ENCODE data around the gene ABLIM1.
A peak's percentile ranks its signal among the peaks of the same experiment; 100 is the strongest.

The ABLIM1 gene

GRCh38 chr10:114542373-114542772 lies 115.7 kb downstream of the ABLIM1 start:
- DNase-seq = no peak

GRCh38 chr10:114541797-114542160 lies 116.3 kb downstream of the ABLIM1 start:
- DNase-seq = no peak

GRCh38 chr10:114541081-114541796 lies 116.8 kb downstream of the ABLIM1 start:
- no peak for DNase-seq

DNA sequence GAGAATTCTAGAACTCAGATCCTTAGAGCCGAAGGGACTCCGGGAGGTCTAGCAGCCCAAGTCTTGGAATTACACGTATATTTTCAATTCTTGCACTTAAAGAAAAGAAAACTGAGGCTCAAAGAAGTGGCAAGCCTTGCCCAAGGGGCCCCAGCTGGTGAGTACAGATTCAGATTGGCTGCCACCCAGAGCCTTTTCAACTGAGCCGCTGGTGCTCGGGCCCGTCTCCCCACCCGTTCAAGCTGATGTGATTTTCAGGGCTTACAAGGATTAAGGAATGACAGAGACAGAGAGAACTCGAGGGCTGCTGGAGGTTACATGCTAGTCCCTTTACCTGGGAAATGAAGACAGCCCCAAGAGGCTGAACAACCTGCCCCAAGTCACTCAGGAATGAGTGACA lies 117.8 kb downstream of the ABLIM1 start:
- DNase-seq = peak; percentile 69

- DNase-seq = no peak
Observed at GRCh38 chr10:114539623-114540022, 118.5 kb downstream of the ABLIM1 start.

DNA sequence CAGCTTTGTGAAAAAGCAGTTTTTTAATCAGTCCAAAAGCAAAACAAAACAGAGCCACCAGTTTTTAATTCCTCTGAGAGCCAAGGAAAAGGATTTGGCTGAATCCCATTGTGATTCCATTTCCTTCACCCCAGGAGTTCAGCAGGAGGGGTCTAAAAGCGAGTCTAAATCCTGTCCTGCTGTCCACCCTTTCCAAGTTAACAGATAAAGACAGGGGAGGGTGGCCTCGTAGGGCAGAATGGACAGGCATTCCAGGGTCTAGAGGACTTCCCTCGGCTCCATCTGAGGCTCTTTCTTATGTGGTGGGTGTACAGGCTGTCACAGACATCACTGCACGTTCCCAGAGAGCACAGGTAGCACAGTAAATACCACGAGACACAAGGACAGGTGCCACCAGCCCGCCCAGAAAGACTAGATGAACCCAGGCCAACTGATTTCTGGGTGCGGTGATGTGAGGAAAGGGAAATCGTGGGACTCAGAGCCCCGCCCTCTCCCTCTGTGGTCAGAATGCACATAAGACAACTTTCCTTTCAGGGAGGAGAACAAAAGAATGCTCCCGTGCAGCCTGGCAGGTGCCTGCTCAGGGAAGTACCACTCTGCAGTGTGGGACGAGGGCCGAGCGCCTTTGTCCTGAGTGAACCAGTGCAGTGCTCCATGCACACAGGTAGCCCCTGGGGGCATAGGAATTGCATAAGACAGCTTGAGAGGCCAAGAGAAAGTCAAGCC lies 119.7 kb downstream of the ABLIM1 start:
- no peak for DNase-seq

GRCh38 chr10:114537736-114538135 lies 120.3 kb downstream of the ABLIM1 start:
- no peak for DNase-seq

DNA sequence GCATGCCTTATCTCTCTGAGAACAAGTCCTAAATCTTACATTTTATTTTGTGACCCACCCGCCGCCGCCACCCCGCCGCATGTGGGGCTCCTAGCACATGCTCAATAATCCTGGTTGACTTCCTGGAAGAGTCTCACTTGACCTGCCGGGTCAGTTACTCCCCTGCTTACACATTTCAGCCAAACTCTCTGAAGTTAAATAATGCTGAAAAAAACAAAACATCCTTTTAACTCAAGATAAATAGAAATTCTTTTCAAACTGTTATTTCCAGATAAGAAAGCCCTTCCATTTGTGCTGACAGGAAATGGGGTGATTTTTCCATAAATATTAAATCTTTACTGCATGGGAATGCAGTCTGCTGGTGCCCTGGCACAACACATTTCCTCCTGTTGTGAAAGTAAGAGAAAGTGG lies 123.5 kb downstream of the ABLIM1 start:
- DNase-seq = no peak

- no peak for DNase-seq
Observed at GRCh38 chr10:114532226-114532625, 125.8 kb downstream of the ABLIM1 start.

DNA sequence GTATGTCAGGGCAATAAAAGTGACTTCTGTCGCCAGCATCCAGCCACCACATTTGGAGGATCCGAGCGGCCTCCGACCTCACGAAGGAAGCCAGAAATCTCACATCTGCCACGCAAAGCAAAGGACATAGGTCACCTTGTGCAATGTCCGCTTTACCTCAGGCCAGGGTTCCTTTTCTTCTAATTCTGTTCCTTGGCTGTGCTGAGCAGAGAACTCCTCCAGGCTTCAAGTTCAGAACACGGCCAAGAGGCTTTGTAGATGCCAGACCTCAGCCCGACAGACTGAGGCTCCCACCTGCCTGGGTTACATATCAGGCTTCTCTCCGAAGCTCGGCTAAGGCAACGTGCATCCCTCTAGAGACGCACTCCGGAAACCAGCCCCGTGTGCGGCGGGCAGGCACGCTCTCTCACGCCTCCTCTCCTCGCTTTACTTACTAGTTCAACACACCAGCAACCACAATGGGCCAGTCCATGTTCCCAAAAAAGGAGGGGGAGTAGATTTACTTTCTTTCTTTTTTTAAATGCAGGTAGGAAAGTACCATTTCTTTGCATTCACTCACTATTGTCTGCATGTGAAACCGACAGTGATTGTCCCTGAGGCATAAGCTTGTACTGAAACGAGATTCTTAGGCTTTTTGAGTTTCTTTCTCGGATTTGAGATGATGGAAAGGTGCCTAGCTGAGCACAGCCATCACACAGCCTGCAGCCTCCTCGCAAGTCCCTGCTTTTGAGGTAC lies 131.4 kb downstream of the ABLIM1 start:
- DNase-seq = peak; percentile 86

- DNase-seq = no peak
Observed at GRCh38 chr10:114526126-114526503, 132.0 kb downstream of the ABLIM1 start.

GRCh38 chr10:114525368-114525949 lies 132.6 kb downstream of the ABLIM1 start:
- DNase-seq = peak; percentile 79

- no peak for DNase-seq
Observed at GRCh38 chr10:114523876-114524275, 134.2 kb downstream of the ABLIM1 start.

GRCh38 chr10:114521255-114521654 lies 136.8 kb downstream of the ABLIM1 start:
- DNase-seq = no peak

- peak; percentile 38 for DNase-seq
Observed at GRCh38 chr10:114520453-114520852, 137.6 kb downstream of the ABLIM1 start.

- DNase-seq = peak; percentile 16
Observed at GRCh38 chr10:114519756-114520293, 138.2 kb downstream of the ABLIM1 start.

DNA sequence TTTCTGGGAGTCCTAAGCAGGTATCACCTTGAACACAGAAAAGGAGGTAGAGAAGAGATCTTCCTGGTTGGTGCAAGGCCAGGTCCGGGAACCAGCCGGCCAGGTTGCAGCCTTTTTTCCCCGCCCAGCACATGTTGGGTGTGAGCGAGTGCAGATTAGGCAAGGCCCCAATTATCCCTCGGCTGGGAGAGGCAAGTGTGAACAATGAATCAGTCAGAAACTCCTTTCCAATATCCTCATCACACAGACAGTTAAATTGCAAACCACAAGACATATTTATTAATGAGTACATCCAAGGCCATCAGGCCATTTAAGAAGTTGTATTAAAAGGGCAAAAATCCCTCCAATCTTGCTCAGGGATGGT lies 138.8 kb downstream of the ABLIM1 start:
- DNase-seq = peak; percentile 22

DNA sequence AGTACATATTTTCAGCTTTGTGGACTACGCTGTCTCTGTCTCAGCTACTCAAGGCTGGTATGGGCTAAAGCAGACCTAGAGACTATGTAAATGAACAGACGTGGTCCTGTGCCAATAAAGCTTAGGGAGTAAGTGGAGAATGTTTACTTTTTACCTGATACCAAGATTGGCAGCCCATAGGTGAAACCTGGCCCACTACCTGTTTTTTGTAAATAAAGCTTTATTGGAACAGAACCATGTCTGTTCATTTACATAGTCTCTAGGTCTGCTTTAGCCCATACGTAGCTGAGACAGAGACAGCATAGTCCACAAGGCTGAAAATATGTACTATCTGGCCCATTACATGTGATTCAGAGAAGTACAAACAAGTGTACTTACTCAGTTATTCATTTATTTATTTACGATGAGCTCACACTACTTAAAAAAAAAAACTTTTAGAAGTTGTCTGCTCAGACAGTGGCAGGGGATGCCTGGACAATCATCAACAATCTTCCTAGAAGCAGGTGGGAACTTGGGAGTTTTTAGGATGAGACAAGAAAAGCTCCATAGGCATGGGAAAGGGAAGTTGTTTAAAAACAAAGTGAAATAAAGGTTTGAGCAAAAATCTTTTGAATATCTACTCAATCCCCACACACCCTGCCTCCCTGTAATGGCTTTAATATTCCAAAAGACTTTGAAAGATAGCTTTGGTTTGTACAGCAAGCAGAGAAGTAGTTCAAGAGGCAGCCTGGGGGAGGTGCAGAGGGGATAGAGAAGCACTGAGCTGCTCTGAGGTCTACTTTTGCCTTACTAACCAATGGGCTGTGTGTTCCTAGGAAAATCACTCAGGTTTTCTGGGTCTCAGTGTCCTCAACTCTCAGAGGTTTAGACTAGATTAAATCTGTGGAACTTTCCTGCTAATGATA lies 139.4 kb downstream of the ABLIM1 start:
- no peak for DNase-seq

DNA sequence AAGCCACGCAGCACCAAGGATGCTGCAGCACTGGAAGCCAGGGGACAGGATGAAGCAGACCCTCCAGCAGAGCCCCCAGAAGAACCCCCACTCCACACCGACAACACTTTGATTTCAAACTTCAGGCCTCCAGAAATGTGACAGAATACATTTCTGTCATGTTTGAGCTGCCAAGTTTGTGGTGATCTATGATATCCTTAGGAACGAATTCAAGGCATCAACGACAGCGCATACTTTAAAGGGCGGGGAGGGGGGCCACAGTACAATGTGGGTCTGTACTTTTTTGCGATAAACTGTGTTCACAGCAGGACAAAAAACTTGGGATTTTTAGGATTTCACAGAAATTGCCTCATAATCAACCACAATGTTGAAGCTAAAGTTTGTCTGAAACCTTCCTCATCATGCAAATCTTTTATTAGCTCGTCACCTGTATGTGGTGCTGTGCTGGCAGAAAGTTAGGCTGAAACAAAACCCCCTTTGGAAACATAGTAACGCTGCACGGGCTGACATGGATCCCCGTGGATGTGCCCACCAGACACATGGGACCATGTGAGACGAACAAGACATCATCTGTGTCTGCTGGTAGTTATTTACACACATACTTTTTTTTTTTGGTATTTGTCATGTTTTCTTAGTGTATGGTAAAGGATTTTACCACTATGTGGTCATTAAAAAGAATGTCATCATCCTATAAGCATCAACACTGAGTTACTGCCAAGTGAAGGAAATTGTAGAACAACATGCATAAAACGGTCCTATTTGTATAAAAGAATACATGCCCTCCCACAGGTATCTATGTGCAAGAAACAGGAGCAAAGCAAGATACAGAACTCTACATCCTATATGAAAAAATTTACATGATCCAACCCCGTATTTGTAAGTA lies 140.5 kb downstream of the ABLIM1 start:
- DNase-seq = no peak

DNA sequence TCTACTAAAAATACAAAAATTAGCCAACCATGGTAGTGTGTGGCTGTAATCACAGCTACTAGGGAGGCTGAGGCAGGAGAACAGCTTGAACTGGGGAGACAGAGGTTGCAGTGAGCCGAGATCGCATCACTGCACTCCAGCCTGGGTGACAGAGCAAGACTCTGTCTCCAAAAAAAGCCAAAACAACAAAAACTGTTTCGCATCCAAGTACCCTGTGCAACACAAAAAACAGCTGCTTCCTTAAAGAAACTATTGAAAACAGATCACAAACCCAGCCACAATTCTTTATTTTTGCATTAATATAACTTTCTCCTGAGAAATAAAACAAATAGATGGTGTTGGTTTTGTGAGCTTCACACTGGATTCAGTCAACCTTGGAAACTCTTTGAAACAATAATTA lies 141.7 kb downstream of the ABLIM1 start:
- DNase-seq = no peak

DNA sequence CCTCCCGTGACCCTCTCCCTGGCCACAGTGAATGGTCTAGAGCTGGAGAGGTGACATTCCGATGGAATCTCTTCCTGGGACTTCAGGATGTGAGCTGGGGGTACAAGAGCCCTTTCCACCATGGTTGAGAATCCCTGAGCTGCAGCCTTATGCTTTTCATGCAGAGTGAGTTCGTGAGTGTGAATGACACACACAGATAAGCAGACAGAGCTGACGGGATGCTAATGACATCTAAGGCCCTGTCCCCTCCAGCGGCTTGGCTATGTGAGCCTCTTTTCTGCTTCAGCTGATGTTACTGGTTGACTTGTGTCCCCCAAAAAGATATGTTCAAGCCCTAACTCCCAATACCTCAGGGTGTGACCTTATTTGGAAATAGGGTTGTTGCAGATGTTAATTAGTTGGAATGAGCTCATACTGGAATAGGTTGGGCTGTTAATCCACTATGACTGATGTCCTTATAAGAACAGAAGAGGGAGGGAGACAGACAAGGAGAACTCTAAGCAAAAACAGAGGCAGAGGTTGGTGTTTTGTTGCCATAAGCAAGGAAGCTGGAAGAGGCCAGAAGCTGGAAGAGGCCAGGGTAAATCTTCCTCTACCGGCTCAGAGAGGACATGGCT lies 142.7 kb downstream of the ABLIM1 start:
- DNase-seq = peak; percentile 18

All from NCI-H82 (cell line).